Cortex of kidney (tissue), 1 donor: ENCODE results near the gene FNDC3B.
"Not testable (repeated sequence)": the region's sequence is repeated elsewhere in the genome, so short reads cannot be mapped to it uniquely, and the experiment has no call there.

Experiments used
- DNase-seq: peaks from one replicate; lab custom pipeline; 2025; lab: John Stamatoyannopoulos, UW

The FNDC3B gene

GRCh38 chr3:172093581-172094443 lies 54.4 kb downstream of the FNDC3B start:
- DNase-seq, result not testable (repeated sequence)

- DNase-seq, result no peak
Measured at GRCh38 chr3:172094621-172095557, 55.5 kb downstream of the FNDC3B start.

- DNase-seq, result no peak
Measured at GRCh38 chr3:172096881-172097420, 57.6 kb downstream of the FNDC3B start.

GRCh38 chr3:172097585-172097984 lies 58.2 kb downstream of the FNDC3B start:
- DNase-seq, result no peak

- no peak for DNase-seq
Measured at GRCh38 chr3:172098698-172099494, 59.5 kb downstream of the FNDC3B start.

- no peak for DNase-seq
Measured at GRCh38 chr3:172099495-172099808, 60.1 kb downstream of the FNDC3B start.

GRCh38 chr3:172100482-172100881 lies 61.1 kb downstream of the FNDC3B start:
- no peak for DNase-seq

- DNase-seq, result no peak
Measured at GRCh38 chr3:172101107-172101506, 61.7 kb downstream of the FNDC3B start.

GRCh38 chr3:172102123-172102882 lies 62.9 kb downstream of the FNDC3B start:
- DNase-seq, result no peak

- DNase-seq, result no peak
Measured at GRCh38 chr3:172102883-172103310, 63.5 kb downstream of the FNDC3B start.

- no peak for DNase-seq
Measured at GRCh38 chr3:172103724-172104123, 64.3 kb downstream of the FNDC3B start.

- no peak for DNase-seq
Measured at GRCh38 chr3:172104471-172105072, 65.2 kb downstream of the FNDC3B start.

- no peak for DNase-seq
Measured at GRCh38 chr3:172106037-172106954, 66.9 kb downstream of the FNDC3B start.

GRCh38 chr3:172106989-172107388 lies 67.6 kb downstream of the FNDC3B start:
- no peak for DNase-seq

GRCh38 chr3:172107403-172107802 lies 68.0 kb downstream of the FNDC3B start:
- no peak for DNase-seq

- DNase-seq, result no peak
Measured at GRCh38 chr3:172110127-172110779, 70.9 kb downstream of the FNDC3B start.

- DNase-seq, result no peak
Measured at GRCh38 chr3:172111163-172111562, 71.8 kb downstream of the FNDC3B start.

GRCh38 chr3:172112078-172112733 lies 72.8 kb downstream of the FNDC3B start:
- DNase-seq, result no peak
